LNCAP (cell line): ENCODE results near the gene PHKB.

ENCODE experiments used
- TF ChIP-seq, protein P1 (sequence below): fragments of 450-650 bp; IDR thresholded peaks from 2 replicates; pipeline ENCODE4 v1.5.1; 2017; ENCODE audit warnings: mild to moderate bottlenecking

PHKB gene

DNA sequence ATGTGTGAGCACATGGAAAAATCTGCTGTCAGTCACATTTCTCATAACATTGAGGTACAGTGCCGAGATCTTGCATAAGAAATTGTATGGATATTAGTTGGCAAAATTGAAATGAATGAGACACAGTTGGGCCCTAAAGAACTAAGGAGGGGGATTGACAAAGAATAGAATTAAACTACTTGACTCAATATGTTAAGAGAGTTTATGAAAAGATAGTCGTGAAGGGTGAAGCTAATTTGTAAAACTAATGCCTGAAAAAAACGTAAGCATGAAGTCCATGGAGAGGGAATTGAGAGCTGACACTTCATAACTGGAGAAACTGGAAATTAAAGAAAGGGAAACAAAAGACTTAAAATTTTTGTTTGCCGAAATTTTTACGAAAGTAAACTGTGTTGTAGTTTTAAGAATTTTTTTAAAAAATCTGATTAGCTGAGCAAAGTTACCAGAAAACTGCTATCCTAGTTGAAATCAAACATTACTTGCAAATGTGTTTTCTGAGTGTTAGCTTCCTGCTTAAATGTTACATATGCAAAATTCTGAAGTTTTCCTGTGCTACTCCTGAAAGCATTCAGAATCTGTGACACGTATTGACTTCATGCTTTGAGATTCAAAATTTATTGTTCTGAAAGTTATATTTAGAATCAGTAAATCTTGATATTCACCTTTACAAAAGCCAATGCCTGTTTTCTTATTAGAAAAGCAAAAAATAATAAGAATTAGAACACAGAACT lies 239.9 kb downstream of the PHKB start:
- TF ChIP-seq, protein P1, sequence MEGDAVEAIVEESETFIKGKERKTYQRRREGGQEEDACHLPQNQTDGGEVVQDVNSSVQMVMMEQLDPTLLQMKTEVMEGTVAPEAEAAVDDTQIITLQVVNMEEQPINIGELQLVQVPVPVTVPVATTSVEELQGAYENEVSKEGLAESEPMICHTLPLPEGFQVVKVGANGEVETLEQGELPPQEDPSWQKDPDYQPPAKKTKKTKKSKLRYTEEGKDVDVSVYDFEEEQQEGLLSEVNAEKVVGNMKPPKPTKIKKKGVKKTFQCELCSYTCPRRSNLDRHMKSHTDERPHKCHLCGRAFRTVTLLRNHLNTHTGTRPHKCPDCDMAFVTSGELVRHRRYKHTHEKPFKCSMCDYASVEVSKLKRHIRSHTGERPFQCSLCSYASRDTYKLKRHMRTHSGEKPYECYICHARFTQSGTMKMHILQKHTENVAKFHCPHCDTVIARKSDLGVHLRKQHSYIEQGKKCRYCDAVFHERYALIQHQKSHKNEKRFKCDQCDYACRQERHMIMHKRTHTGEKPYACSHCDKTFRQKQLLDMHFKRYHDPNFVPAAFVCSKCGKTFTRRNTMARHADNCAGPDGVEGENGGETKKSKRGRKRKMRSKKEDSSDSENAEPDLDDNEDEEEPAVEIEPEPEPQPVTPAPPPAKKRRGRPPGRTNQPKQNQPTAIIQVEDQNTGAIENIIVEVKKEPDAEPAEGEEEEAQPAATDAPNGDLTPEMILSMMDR: no peak

- TF ChIP-seq, protein P1: no peak
Measured at GRCh38 chr16:47705266-47705665, 244.1 kb downstream of the PHKB start.

- TF ChIP-seq, protein P1: no peak
Measured at GRCh38 chr16:47711809-47712208, 250.7 kb downstream of the PHKB start.

- TF ChIP-seq, protein P1: no peak
Measured at GRCh38 chr16:47712276-47713224, 251.4 kb downstream of the PHKB start.

- TF ChIP-seq, protein P1: no peak
Measured at GRCh38 chr16:47713225-47713595, 252.1 kb downstream of the PHKB start.

DNA sequence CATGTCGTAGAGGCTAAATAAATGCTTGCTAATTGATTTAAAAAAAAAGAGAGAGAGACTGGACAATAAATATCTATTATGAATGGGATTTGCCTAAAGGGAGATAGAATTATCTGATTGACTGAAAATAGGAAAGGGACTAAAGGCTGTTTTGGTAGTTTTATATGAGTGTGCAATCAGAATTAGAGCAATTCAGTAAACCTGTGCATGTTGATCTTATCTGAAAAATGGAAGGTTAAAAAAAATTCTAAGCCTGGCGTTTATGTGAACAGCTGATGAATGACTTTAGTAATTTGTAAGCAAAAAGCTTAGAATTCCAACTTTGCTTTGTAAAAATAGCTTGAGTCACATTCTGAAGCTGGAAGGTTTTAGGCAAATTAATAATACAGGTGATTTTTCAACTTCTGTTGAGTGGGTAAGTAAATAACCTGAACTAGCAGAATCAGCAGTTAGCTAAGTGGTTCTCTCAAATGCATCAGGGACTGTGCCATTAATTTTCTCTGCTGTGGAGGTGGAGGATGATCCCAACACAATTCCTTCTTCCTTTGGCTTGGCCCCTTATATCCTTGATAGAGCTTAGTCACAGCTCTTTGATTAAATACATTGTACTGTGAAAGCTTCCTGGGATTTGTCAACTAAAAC lies 254.4 kb downstream of the PHKB start:
- TF ChIP-seq, protein P1: no peak

GRCh38 chr16:47716571-47716970 lies 255.4 kb downstream of the PHKB start:
- TF ChIP-seq, protein P1: no peak
